Astrocyte of the hippocampus (primary cell): ENCODE results near the gene PTH1R.

Source experiments
- DNase-seq: peaks from one replicate; pipeline ENCODE4 v3.0.0; 2011; ENCODE audit warnings: low read depth, low spot score

Gene PTH1R

GRCh38 chr3:46849686-46850467 lies 27.6 kb upstream of the PTH1R start:
- no peak for DNase-seq

DNA sequence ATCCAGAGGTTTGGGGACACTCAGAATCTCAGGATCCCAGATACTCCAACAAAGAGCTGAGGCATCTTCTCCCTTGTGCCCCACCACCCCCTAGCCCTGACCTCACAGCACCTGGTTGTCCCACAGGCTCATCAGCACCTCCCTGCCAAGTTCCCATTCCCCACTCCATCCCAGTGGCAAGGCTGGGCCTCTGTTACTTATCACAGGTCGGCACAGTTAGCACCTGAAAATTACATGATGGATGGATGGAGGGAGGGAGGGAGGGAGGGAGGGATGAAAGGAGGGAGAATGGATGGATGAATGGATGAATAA lies 27.1 kb upstream of the PTH1R start:
- no peak for DNase-seq

GRCh38 chr3:46851364-46852333 lies 25.9 kb upstream of the PTH1R start:
- no peak for DNase-seq

DNA sequence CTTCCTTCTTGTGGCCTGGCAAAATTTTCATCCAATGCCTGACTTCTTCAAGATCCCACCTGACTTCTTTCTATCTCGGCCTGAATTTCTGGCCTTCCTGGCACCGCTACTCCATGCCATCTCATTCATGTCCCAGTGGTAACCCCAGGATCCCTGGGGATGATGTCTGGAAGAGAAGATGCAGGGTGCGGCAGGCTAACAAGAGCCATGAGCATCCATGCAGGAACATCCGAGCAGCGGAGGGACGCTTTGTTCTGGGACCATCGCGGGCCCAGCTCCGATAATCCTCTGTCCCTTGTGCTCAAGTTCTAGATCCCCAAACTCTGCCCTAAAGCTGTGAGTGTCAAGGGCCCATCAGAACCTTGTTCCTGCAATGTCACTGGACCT lies 25.2 kb upstream of the PTH1R start:
- no peak for DNase-seq

DNA sequence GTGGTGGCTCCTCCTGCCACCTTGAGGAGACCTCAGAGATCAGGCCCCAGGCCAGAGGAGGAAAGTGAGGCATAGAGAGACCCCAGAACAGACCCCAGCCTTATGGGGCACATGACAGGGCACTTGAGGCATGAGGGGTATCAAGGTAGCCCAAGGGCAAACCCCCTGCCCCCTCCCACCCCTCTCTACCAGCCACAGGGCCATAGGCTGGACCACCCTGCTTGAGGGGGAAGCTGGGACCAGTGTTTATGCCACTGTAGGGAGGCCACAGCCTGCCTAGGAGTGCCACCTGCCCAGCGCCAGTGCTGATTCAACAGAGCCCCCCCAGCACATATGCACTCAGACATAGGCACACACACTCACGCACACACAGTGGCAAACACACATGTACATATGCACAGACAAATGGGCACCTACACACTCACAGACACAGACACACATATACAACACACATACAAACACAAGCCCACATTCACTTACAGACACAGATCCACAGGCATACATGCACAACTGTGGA lies 24.6 kb upstream of the PTH1R start:
- DNase-seq: no peak

- no peak for DNase-seq
These were observed 23.8 kb upstream of the PTH1R start for GRCh38 chr3:46853441-46854415.

GRCh38 chr3:46854555-46854991 lies 22.9 kb upstream of the PTH1R start:
- DNase-seq: no peak

DNA sequence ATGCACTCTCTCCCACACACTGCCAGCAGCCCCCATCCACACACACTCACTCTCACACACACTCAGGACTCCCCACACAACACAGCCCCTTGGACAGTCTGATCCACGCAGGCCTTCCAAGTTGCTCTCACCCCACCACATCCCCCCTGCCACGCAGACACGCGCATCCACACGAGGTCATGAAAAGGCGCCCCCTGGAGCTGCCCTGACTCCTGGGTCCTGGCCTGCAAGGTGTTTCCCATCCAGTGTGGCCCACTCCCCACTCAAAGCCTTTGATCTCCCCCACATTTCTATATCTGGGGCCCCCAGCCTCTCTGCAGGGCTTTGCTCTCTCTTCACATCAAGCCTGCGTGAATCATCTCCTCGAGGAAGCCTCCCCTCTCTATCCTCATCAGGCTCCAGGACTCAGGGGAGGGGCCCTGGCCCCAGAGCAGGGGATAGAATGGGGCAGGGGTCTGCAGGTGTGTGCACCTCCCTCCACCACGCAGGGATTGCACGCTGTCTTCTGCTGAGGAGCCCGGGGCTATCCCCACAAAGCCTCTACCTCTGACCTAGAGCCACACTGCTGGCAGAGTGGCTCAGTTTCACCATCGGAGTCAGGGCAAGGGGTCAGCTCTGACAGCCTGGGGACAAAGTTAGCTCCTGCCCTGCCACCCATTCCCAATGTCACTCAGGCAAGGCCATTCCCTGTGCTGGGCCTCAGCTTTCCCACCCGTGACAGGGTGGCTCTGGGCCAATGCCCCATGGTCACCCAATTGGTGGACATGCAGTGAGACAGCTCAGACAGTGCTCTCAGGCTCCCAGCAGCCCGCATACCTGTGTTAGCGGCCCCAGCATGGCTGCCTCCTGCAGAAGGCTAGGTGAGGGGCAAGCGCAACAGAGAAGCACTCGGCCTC lies 20.7 kb upstream of the PTH1R start:
- no peak for DNase-seq

- DNase-seq: no peak
These were observed 19.8 kb upstream of the PTH1R start for GRCh38 chr3:46857485-46858341.

GRCh38 chr3:46858456-46858855 lies 19.1 kb upstream of the PTH1R start:
- DNase-seq: no peak

GRCh38 chr3:46859001-46859710 lies 18.4 kb upstream of the PTH1R start:
- DNase-seq: no peak

- DNase-seq: no peak
These were observed 17.3 kb upstream of the PTH1R start for GRCh38 chr3:46860017-46860809.

DNA sequence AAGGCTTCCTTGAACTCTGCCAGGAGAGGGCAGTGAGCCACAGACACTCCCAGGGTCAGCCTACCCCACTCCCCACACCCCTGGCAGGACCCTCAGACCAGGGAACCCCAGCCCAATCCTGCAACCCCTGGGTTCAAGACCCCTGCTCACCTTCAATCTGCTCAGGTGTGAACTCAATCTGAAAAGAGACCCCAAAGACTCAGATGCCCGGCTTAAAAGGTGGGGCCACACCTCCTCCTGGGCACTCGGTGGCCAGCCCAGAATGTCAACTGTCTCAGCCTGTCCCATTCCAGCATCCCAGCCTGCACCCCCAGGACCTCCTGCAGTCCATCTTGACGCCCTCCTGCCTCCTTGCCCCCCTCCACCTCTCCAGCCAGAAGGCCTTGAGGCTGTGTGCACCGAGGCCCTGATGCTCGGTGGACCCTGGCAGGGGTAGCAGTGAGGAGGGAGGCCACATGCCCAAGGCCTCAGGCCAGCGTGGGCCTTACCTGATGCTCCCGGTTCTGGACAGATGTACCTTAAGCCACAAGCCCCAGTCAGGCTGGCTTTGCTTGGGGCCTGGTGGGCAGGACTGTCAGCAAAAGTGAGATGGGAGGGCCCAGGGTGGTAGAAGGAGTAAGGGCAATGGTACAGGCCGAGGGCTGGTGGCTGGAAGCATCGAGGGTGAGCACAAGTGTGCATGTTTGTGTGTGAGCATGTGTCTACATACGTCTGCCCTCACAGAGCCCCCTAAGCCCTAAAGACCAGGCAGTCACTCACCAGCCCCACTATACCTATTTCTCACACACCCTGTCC lies 16.5 kb upstream of the PTH1R start:
- no peak for DNase-seq

GRCh38 chr3:46861605-46862368 lies 15.7 kb upstream of the PTH1R start:
- DNase-seq: no peak

DNA sequence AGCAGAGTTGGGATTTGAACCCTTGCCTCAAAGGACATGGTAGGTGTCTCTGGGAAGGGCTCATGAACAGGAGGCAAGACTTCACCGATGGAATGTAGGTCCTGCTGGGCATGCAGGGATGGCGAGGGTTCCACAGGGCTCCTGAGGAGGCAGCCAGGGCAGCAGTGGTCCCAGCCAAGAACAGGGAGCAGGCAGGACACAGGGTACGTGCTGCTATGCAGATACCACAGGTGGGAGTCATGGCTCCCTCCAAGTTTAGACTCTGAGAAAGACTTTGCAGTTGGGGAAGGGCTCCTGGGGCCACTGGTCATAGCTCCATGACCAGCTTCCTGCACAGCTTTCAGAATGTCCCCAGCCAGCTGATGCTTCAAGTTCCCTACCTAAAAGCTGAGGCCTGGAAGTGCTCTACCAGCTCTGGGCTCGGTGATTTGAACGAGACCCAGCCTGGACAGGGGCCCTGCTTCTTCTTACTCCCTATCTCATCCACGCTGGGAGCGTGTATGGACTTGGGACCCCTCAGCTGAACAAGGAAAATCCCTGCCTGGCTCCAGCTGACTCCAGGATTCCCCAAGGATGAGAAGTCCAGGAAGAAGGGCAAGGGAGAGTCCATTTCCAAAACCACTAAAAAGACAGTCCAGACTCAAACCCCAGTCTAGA lies 15.0 kb upstream of the PTH1R start:
- no peak for DNase-seq

DNA sequence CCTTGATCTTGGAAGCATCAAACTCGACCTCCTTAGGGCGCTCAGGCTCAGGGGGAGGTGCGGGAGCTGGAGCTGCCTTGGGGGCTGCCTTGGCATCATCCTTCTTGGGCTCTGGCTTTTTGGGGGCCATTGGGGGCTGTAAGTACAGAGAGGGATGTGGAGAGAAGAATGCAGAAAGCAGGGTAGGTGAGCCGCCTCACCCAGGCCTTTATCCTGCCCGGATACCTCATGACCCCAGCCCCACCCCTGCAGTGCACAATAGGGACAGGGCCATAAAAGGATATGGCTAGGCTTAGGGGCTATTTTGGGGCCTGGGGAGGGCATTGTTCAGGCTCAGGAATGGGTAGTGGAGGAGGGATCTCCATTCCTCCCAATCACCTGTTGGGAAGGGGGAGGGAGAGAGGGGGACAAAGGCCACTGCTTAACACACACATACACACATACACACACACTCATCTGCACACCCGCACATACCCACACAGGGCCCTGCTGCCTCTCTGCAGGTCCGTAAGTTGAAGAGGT lies 14.2 kb upstream of the PTH1R start, which contains the start of gene MYL3:
Gene MYL3 (minus strand): TSS at position 184 of the 522 bp plus-strand sequence. CDS start 54 bp downstream, at position 130.
- DNase-seq: no peak
